OCI-LY3 (cell line): ENCODE data around the gene GOLPH3L.
"Not testable (repeated sequence)": the region's sequence is repeated elsewhere in the genome, so short reads cannot be mapped to it uniquely, and the experiment has no call there.

Experiments used
- H2AFZ ChIP-seq: fragments of 200-600, 300-600 bp; shearing (Covaris generic); 2 replicates; pipeline ENCODE4 v1.6.0; 2014; ENCODE audit warnings: antibody characterized with exemption, low read depth, low read length
- H3K27ac ChIP-seq: fragments of 200-600, 300-600 bp; sonication (generic); 2 replicates; pipeline ENCODE4 v1.5.1; 2014; ENCODE audit warnings: mild to moderate bottlenecking, low read length, moderate library complexity, mixed read lengths
- H3K27me3 ChIP-seq: fragments of 200-600, 300-600 bp; sonication (generic); 2 replicates; pipeline ENCODE4 v1.6.1; 2014; ENCODE audit warnings: low read depth, low read length, mixed read lengths
- H3K36me3 ChIP-seq: fragments of 200-600, 300-600 bp; sonication (generic); replicated peaks from 2 replicates; pipeline ENCODE3; 2014; ENCODE audit warnings: low read depth, low read length, mixed read lengths
- H3K4me1 ChIP-seq: fragments of 300-600, 200-600 bp; sonication (generic); 2 replicates; pipeline ENCODE4 v1.6.1; 2014; ENCODE audit warnings: low read length, mixed read lengths
- H3K4me2 ChIP-seq: fragments of 200-600, 300-600 bp; sonication (generic); 2 replicates; pipeline ENCODE4 v1.6.1; 2014; ENCODE audit warnings: low read length, mixed read lengths
- H3K4me3 ChIP-seq: fragments of 300-600, 200-600 bp; sonication (generic); 2 replicates; pipeline ENCODE4 v1.5.1; 2014; ENCODE audit warnings: antibody characterized with exemption, mild to moderate bottlenecking, low read length, moderate library complexity
- H3K79me2 ChIP-seq: fragments of 300-600, 200-600 bp; shearing (Covaris generic); 2 replicates; pipeline ENCODE4 v1.6.1; 2014; ENCODE audit warnings: mild to moderate bottlenecking, low read length, mixed read lengths
- H3K9ac ChIP-seq: fragments of 300-600, 200-600 bp; shearing (Covaris generic); 2 replicates; pipeline ENCODE4 v1.6.0; 2014; ENCODE audit warnings: mild to moderate bottlenecking, low read length, moderate library complexity
- H3K9me3 ChIP-seq: fragments of 200-600, 300-600 bp; shearing (Covaris generic); 2 replicates; pipeline ENCODE4 v1.6.1; 2014; ENCODE audit warnings: low read length, mixed read lengths; ENCODE audit not compliant: insufficient read depth
- H4K20me1 ChIP-seq: fragments of 200-600, 300-600 bp; sonication (generic); 2 replicates; pipeline ENCODE4 v1.6.1; 2016; ENCODE audit warnings: low read length, mixed read lengths; ENCODE audit not compliant: insufficient read depth
- EZH2phosphoT487 ChIP-seq: fragments of 200-600 bp; shearing (Covaris generic); IDR thresholded peaks from 2 replicates; pipeline ENCODE4 v1.6.1; 2018; ENCODE audit warnings: antibody characterized with exemption, mixed run types, low read depth
- TF ChIP-seq, protein P1 (sequence below): fragments of 200-600, 300-600 bp; sonication (generic); IDR thresholded peaks from 2 replicates; pipeline ENCODE4 v1.5.1; 2014; ENCODE audit warnings: antibody characterized with exemption, low read length, low read depth

The GOLPH3L gene

DNA sequence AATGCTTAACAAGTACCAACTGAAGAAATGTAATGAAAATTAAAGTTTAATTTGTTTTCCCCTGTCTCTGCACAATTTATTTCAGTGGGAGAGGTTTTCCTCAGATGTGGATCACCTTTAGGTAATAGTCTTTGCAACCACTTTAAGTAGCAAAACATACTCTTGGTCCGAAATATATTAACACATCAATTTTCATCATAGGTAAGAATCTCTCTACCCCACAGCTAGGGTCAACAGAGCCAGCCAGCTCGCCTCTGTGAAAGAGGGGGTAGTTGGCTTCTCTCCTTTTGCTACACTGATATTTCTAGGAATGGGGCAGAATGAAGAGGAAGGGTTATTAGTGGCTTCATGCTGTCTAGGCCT lies 92.7 kb downstream of the GOLPH3L start:
- no peak overlapping the region for H3K4me2 ChIP-seq
- no peak overlapping the region for H3K9ac ChIP-seq
- H3K36me3 ChIP-seq = no peaks in the 10 kb centered on the region
- no peaks in the 10 kb centered on the region for H3K4me1 ChIP-seq
- no peak for TF ChIP-seq EZH2phosphoT487
- TF ChIP-seq, protein P1, sequence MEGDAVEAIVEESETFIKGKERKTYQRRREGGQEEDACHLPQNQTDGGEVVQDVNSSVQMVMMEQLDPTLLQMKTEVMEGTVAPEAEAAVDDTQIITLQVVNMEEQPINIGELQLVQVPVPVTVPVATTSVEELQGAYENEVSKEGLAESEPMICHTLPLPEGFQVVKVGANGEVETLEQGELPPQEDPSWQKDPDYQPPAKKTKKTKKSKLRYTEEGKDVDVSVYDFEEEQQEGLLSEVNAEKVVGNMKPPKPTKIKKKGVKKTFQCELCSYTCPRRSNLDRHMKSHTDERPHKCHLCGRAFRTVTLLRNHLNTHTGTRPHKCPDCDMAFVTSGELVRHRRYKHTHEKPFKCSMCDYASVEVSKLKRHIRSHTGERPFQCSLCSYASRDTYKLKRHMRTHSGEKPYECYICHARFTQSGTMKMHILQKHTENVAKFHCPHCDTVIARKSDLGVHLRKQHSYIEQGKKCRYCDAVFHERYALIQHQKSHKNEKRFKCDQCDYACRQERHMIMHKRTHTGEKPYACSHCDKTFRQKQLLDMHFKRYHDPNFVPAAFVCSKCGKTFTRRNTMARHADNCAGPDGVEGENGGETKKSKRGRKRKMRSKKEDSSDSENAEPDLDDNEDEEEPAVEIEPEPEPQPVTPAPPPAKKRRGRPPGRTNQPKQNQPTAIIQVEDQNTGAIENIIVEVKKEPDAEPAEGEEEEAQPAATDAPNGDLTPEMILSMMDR = no peak
- no peak overlapping the region for H3K4me3 ChIP-seq
- H2AFZ ChIP-seq = no peak overlapping the region
- no peaks in the 10 kb centered on the region for H3K79me2 ChIP-seq
- no peaks in the 10 kb centered on the region for H4K20me1 ChIP-seq
- no peaks in the 10 kb centered on the region for H3K27me3 ChIP-seq
- no peaks in the 10 kb centered on the region for H3K9me3 ChIP-seq
- no peak overlapping the region for H3K27ac ChIP-seq

DNA sequence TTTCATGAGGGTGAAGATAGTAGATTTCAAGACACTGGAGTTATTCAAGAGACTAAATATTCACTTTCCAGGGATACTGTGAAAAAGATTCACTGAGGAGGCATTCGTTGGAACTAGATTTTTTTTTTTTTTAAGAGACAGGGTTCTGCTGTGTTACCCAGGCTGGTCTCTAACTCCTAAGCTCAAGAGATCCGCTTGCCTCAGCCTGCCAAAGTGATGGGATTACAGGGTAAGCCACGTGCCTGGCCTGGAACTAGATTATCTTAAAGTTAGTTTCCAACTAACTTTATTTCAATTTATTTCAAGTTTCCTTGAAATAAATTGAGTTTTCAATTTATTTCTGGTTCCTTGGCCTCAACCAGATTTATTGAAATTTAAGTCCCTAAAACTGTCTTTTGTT lies 93.2 kb downstream of the GOLPH3L start:
- Histone ChIP-seq H3K4me3 (no peak overlapping the region), H3K27me3 (no peaks in the 10 kb centered on the region), H3K9ac (no peak overlapping the region), H3K27ac (no peak overlapping the region), H3K36me3 (no peaks in the 10 kb centered on the region), H3K4me2 (no peak overlapping the region), H2AFZ (no peak overlapping the region), H3K9me3 (no peaks in the 10 kb centered on the region), H4K20me1 (no peaks in the 10 kb centered on the region), H3K4me1 (no peaks in the 10 kb centered on the region), H3K79me2 (no peaks in the 10 kb centered on the region)
- TF ChIP-seq, protein P1 = no peak
- TF ChIP-seq EZH2phosphoT487 = no peak

DNA sequence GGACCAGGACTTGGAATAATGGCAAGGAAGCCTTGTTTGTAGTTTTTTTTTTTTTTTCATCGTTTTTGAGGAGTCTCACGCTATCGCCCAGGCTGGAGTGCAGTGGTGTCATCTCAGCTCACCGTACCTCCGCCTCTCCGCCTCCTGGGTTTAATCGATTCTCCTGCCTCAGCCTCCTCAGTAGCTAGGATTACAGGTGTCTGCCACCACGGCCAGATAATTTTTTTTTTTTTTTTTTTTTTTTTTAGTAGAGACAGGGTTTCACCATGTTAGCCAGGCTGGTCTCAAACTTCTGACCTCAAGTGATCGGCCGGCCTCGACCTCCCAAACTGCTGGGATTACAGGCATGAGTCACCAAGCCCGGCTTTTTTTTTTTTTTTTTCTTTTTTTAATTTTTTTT lies 94.6 kb downstream of the GOLPH3L start:
- H3K4me1 ChIP-seq, H3K9me3 ChIP-seq: not testable (repeated sequence)

DNA sequence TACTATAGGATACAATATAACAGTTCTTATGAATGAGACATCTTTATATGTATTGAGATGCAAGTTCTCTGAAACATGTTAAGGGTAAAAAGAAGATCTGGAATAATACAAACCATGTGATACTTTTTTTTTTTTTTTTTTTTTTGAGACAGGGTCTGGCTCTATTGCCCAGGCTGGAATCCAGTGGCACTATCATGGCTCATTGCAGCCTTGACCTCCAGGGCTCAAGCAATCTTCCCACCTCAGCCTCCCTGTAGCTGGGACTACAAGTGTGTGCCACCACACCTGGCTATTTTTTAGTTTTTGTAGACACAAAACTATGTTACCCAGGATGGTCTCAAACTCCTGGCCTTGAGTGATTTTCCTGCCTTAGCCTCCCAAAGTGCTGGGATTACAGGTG lies 95.4 kb downstream of the GOLPH3L start:
- Histone ChIP-seq H3K4me3 (no peak overlapping the region), H2AFZ (no peak overlapping the region), H3K36me3 (no peaks in the 10 kb centered on the region), H3K4me1 (no peaks in the 10 kb centered on the region), H3K27ac (no peak overlapping the region), H3K4me2 (no peak overlapping the region), H3K9me3 (no peaks in the 10 kb centered on the region), H3K79me2 (no peaks in the 10 kb centered on the region), H4K20me1 (no peaks in the 10 kb centered on the region), H3K9ac (no peak overlapping the region), H3K27me3 (no peaks in the 10 kb centered on the region)
- TF ChIP-seq EZH2phosphoT487 = no peak
- TF ChIP-seq, protein P1 = no peak

More for the DNA sequence above, 94.6 kb downstream of the GOLPH3L start:
- not testable (repeated sequence) for H3K4me2 ChIP-seq, H3K4me3 ChIP-seq, H3K79me2 ChIP-seq, H4K20me1 ChIP-seq, H3K36me3 ChIP-seq, H2AFZ ChIP-seq, H3K9ac ChIP-seq, H3K27ac ChIP-seq, H3K27me3 ChIP-seq

DNA sequence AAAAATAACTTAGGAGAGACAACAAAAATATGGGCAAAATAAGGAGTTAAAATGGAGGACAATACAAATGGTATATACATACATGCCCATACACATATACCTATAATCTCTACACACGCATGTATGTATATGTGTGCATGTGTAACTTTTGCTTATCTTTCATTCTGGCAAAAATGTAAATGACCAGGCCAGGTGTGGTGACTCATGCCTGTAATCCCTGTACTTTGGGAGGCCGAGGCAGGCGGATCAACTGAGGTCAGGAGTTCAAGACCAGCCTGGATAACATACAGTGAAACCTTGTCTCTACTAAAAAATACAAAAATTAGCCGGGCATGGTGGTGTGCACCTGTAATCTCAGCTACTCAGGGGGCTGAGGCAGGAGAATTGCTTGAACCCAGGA lies 98.6 kb downstream of the GOLPH3L start:
- H3K4me1 ChIP-seq, H4K20me1 ChIP-seq, H3K9ac ChIP-seq, H2AFZ ChIP-seq, H3K36me3 ChIP-seq, H3K4me2 ChIP-seq, H3K4me3 ChIP-seq, H3K79me2 ChIP-seq, H3K27me3 ChIP-seq, H3K9me3 ChIP-seq, H3K27ac ChIP-seq: not testable (repeated sequence)
